ENCODE results near the gene LRRC37A3.

- TF ChIP-seq CTCF (IDR thresholded peaks at IDR 0.05; ENCODE audit: low read length), result no peak
- no peak for TF ChIP-seq EZH2 (IDR thresholded peaks at IDR 0.05; ENCODE audit: borderline replicate concordance, low read length)
These were observed 19.0 kb upstream of the LRRC37A3 start for GRCh38 chr17:64938290-64938689.

Measured in OCI-LY1 (cell line).